SU-DHL-6 (cell line): ENCODE results near the gene VPS13D.

ENCODE experiments used
- H2AFZ ChIP-seq: fragments of 200-600 bp; sonication (generic); 2 replicates; pipeline ENCODE4 v1.6.1; 2014; ENCODE audit warnings: low read depth, mild to moderate bottlenecking, moderate library complexity, mixed read lengths, antibody characterized with exemption, low read length; ENCODE audit not compliant: severe bottlenecking
- H3F3A ChIP-seq: fragments of 200-600 bp; shearing (Covaris generic); 2 replicates; pipeline ENCODE4 v1.6.0; 2016; ENCODE audit warnings: antibody characterized with exemption, mild to moderate bottlenecking; ENCODE audit not compliant: insufficient read depth
- H3K27ac ChIP-seq: fragments of 200-600 bp; sonication (generic); 2 replicates; pipeline ENCODE4 v1.5.1; 2016; ENCODE audit warnings: low read depth, mild to moderate bottlenecking, low read length, moderate library complexity, mixed read lengths
- H3K27me3 ChIP-seq: fragments of 200-600 bp; sonication (generic), shearing (Covaris generic); 2 replicates; pipeline ENCODE4 v1.6.0; 2014; ENCODE audit warnings: mild to moderate bottlenecking, low read length
- H3K36me3 ChIP-seq: fragments of 200-600 bp; sonication (generic); 2 replicates; pipeline ENCODE4 v1.6.1; 2014; ENCODE audit warnings: mild to moderate bottlenecking, low read length, mixed read lengths
- H3K4me2 ChIP-seq: fragments of 300-600, 200-600 bp; shearing (Covaris generic), sonication (generic); 2 replicates; pipeline ENCODE4 v1.6.0; 2014; ENCODE audit warnings: low read length, low read depth, mild to moderate bottlenecking; ENCODE audit not compliant: poor library complexity, severe bottlenecking
- H3K4me3 ChIP-seq: fragments of 200-600 bp; sonication (generic); 2 replicates; pipeline ENCODE4 v1.5.1; 2014; ENCODE audit warnings: antibody characterized with exemption, low read length, mild to moderate bottlenecking, mixed read lengths; ENCODE audit not compliant: insufficient read depth, poor library complexity, severe bottlenecking
- H3K79me2 ChIP-seq: fragments of 200-600 bp; sonication (generic); 2 replicates; pipeline ENCODE4 v1.6.1; 2014; ENCODE audit warnings: mild to moderate bottlenecking, low read length, moderate library complexity; ENCODE audit not compliant: insufficient read depth
- H3K9ac ChIP-seq: fragments of 200-600 bp; sonication (generic); 2 replicates; pipeline ENCODE4 v1.7.0; 2014; ENCODE audit warnings: mild to moderate bottlenecking, low read length
- H3K9me2 ChIP-seq: fragments of 200-600 bp; sonication (generic); replicated peaks from 2 replicates; pipeline ENCODE4 v1.6.1; 2014; ENCODE audit warnings: low read length; ENCODE audit not compliant: insufficient read depth
- H3K9me3 ChIP-seq: fragments of 200-600 bp; sonication (generic); 2 replicates; pipeline ENCODE4 v1.6.1; 2014; ENCODE audit warnings: low read length, mixed read lengths; ENCODE audit not compliant: insufficient read depth
- H4K20me1 ChIP-seq: fragments of 200-600 bp; sonication (generic); 2 replicates; pipeline ENCODE4 v1.6.1; 2014; ENCODE audit warnings: low read depth, mild to moderate bottlenecking, antibody characterized with exemption, low read length, moderate library complexity, mixed read lengths
- CTCF ChIP-seq: fragments of 200-600 bp; sonication (generic); IDR thresholded peaks from one replicate; pipeline ENCODE4 v1.5.1; 2017; ENCODE audit warnings: antibody characterized with exemption, mild to moderate bottlenecking, low read length, moderate library complexity; ENCODE audit not compliant: insufficient read depth, poor library complexity, severe bottlenecking
- EZH2phosphoT487 ChIP-seq: fragments of 200-600 bp; sonication (generic), shearing (Covaris generic); conservative IDR thresholded peaks from 2 replicates; pipeline ENCODE4 v1.6.1; 2018; ENCODE audit warnings: mild to moderate bottlenecking, antibody characterized with exemption, low read length, moderate library complexity, mixed read lengths

VPS13D gene

GRCh38 chr1:12296623-12297022, 66.8 kb downstream of the VPS13D start:
- H3K36me3 ChIP-seq: no peaks in the 10 kb centered on the region; the same call in 1 of the 2 replicates
- no peak overlapping the region for H3K4me3 ChIP-seq
- H3K27ac ChIP-seq: no peak overlapping the region
- no peak overlapping the region for H3K4me2 ChIP-seq
- no peaks in the 10 kb centered on the region for H3K9me3 ChIP-seq
- no peaks in the 10 kb centered on the region for H4K20me1 ChIP-seq
- H3K9ac ChIP-seq: no peak overlapping the region
- no peaks in the 10 kb centered on the region for H3K79me2 ChIP-seq
- no peaks in the 10 kb centered on the region for H3K27me3 ChIP-seq
- peaks cover 5% of the 10 kb centered on the region; the same call in 1 of the 2 replicates for H3F3A ChIP-seq
- no peak overlapping the region for H2AFZ ChIP-seq
- TF ChIP-seq CTCF (no peak), EZH2phosphoT487 (no peak)
- H3K9me2 ChIP-seq: no peaks in the 10 kb centered on the region

- peaks cover 3% of the 10 kb centered on the region; the same call in 1 of the 2 replicates for H3K36me3 ChIP-seq
- H3F3A ChIP-seq: 0 out of 2 replicates have a peak, but pooled peaks cover 5% of the 10 kb centered on the region
- no peaks in the 10 kb centered on the region for H4K20me1 ChIP-seq
- no peaks in the 10 kb centered on the region for H3K9me3 ChIP-seq
- TF ChIP-seq CTCF (no peak), EZH2phosphoT487 (no peak)
- no peak overlapping the region for H3K27ac ChIP-seq
- H3K79me2 ChIP-seq: no peaks in the 10 kb centered on the region
- no peaks in the 10 kb centered on the region for H3K9me2 ChIP-seq
- no peak overlapping the region for H2AFZ ChIP-seq
- H3K4me3 ChIP-seq: no peak overlapping the region
- no peaks in the 10 kb centered on the region for H3K27me3 ChIP-seq
- no peak overlapping the region for H3K4me2 ChIP-seq
- no peak overlapping the region for H3K9ac ChIP-seq
Observed at GRCh38 chr1:12300706-12301105, 70.9 kb downstream of the VPS13D start.

DNA sequence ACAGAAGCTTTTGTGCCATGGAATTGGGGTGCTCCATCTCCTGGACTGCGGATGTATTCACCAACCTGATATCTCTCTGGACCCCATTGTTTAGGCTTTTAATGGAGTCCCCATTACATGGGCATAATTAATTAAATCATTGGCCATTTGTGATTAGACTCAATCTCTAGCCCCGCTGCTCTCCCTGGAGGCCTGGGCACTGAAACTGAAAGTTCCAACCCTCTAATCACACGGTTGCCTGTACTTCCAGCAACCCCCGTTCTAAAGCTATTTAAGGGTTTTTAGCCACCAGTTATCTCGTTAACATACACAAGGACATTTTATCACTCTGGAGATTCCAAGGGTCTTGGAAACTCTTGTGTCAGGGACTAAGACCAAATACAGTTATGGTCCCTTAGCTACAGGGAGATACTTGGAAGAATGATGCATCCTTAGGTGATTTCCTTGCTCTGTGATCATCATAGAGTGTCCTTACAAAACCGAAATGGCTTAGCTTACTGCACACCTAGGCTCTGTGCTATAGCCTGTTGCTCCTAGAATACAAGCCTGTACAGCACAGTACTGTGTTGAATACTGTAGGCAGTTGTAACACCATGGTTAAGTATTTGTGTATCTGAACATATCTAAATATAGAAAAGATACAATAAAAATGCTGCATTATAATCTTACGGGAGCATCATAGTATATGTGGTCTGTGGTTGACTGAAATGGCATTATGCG, 71.8 kb downstream of the VPS13D start:
- Histone ChIP-seq H3K79me2 (no peaks in the 10 kb centered on the region), H3K27me3 (no peaks in the 10 kb centered on the region), H3K9me3 (no peaks in the 10 kb centered on the region), H3K4me3 (no peak overlapping the region), H3K4me2 (no peak overlapping the region), H4K20me1 (no peaks in the 10 kb centered on the region), H2AFZ (no peak overlapping the region), H3K36me3 (peaks cover 3% of the 10 kb centered on the region; the same call in 1 of the 2 replicates), H3K9ac (no peak overlapping the region), H3F3A (no peaks in the 10 kb centered on the region), H3K9me2 (no peaks in the 10 kb centered on the region), H3K27ac (no peak overlapping the region)
- no peak for TF ChIP-seq CTCF
- no peak for TF ChIP-seq EZH2phosphoT487
